Osteocyte (in vitro differentiated cells): ENCODE measurements around the gene GNE. TPM values are rescaled to one million over a fixed set of nuclear protein-coding genes. Genes with fewer than 3 reads are reported as not detected.

Source experiments
- DNase-seq: peaks from one replicate; pipeline ENCODE4 v3.0.0; 2021; ENCODE audit warnings: mixed read lengths; ENCODE audit not compliant: unreplicated experiment; ENCODE audit errors: extremely low spot score
- H3K27ac Mint-ChIP-seq: one replicate; pipeline ENCODE4 v1.8.0; 2021; ENCODE audit warnings: mild to moderate bottlenecking, mixed read lengths; ENCODE audit not compliant: unreplicated experiment
- H3K27me3 Mint-ChIP-seq: one replicate; pipeline ENCODE4 v1.8.0; 2021; ENCODE audit warnings: mixed read lengths; ENCODE audit not compliant: unreplicated experiment
- H3K36me3 Mint-ChIP-seq: one replicate; pipeline ENCODE4 v1.8.0; 2021; ENCODE audit warnings: mixed read lengths; ENCODE audit not compliant: unreplicated experiment
- H3K4me1 Mint-ChIP-seq: one replicate; pipeline ENCODE4 v1.8.0; 2021; ENCODE audit warnings: mixed read lengths; ENCODE audit not compliant: unreplicated experiment
- H3K4me3 Mint-ChIP-seq: one replicate; pipeline ENCODE4 v1.8.0; 2021; ENCODE audit warnings: mild to moderate bottlenecking, moderate library complexity, mixed read lengths; ENCODE audit not compliant: unreplicated experiment
- H3K9me3 Mint-ChIP-seq: one replicate; pipeline ENCODE4 v1.8.0; 2021; ENCODE audit warnings: mixed read lengths; ENCODE audit not compliant: unreplicated experiment
- total RNA-seq: library from RNA; stranded (reverse); gene quantifications from 2 replicates; pipeline ENCODE4 v1.2.1, GENCODE V29; 2021
- TF ChIP-seq, protein P1 (sequence below): fragments of 200-600 bp; sonication (generic); IDR thresholded peaks from 2 replicates; pipeline ENCODE4 v1.5.0; 2021; ENCODE audit warnings: antibody characterized with exemption, mild to moderate bottlenecking, moderate library complexity

The GNE gene
- total RNA-seq, 1 donor from 2014 or later: 16.9 TPM

DNA sequence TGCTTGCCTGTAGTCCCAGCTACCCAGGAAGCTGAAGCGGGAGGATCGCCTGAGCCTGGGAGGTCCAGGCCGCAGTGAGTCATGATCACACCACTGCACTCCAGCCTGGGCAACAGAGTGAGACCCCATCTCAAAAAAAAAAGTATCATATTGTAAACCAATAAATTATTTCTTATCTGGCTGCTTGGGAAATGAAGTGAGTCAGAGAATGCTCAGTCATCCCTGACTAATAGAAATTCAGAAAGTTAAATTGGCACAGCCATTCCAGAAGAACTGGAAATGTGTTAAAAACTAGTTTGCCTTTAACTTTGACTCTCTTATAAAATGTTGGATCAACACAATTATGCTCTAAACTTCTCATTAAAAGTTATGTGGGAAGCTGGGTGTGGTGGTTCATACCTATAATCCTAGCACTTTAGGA lies 9.8 kb upstream of the GNE start:
- H3K9me3 Mint-ChIP-seq: no peaks in the 10 kb centered on the region
- H3K27me3 Mint-ChIP-seq: no peaks in the 10 kb centered on the region
- H3K4me3 Mint-ChIP-seq: no peak overlapping the region
- H3K36me3 Mint-ChIP-seq: peaks cover 3% of the 10 kb centered on the region
- TF ChIP-seq, protein P1, sequence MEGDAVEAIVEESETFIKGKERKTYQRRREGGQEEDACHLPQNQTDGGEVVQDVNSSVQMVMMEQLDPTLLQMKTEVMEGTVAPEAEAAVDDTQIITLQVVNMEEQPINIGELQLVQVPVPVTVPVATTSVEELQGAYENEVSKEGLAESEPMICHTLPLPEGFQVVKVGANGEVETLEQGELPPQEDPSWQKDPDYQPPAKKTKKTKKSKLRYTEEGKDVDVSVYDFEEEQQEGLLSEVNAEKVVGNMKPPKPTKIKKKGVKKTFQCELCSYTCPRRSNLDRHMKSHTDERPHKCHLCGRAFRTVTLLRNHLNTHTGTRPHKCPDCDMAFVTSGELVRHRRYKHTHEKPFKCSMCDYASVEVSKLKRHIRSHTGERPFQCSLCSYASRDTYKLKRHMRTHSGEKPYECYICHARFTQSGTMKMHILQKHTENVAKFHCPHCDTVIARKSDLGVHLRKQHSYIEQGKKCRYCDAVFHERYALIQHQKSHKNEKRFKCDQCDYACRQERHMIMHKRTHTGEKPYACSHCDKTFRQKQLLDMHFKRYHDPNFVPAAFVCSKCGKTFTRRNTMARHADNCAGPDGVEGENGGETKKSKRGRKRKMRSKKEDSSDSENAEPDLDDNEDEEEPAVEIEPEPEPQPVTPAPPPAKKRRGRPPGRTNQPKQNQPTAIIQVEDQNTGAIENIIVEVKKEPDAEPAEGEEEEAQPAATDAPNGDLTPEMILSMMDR: no peak
- no peaks in the 10 kb centered on the region for H3K4me1 Mint-ChIP-seq
- no peak for DNase-seq
- no peak overlapping the region for H3K27ac Mint-ChIP-seq

DNA sequence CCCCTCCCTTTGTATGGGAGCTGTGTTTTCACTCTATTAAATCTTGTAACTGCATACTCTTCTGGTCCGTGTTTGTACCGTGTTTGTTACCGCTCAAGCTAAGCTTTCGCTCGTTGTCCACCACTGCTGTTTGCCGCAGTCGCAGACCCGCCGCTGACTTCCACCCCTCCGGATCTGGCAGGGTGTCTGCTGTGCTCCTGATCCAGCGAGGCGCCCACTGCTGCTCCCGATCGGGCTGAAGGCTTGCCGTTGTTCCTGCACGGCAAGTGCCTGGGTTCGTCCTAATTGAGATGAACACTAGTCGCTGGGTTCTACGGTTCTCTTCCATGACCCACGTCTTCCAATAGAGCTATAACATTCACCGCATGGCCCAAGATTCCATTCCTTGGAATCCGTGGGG lies 6.6 kb upstream of the GNE start:
- no peaks in the 10 kb centered on the region for H3K27me3 Mint-ChIP-seq
- no peak for DNase-seq
- H3K27ac Mint-ChIP-seq: no peak overlapping the region
- H3K4me1 Mint-ChIP-seq: no peaks in the 10 kb centered on the region
- peaks cover 3% of the 10 kb centered on the region for H3K36me3 Mint-ChIP-seq
- H3K4me3 Mint-ChIP-seq: no peak overlapping the region
- TF ChIP-seq, protein P1: no peak
- no peaks in the 10 kb centered on the region for H3K9me3 Mint-ChIP-seq

DNA sequence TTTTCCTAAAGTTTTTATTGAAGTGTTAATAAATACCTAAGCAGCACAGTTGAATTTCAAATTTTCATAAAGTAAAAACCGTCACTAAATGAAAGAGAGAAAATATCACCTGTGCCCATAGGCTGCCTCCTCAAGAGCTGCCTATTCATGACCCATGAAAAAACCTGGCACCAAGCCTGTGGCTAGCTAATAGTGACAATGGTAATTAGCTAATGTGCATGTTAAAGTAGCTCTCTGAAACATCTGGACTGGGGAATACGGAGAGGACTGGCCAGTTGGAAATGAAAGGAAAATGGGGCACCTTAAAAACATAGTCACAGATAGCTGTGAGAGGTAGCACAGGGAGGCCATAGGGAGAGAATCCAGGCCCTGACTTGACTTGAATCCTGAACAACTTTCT lies 5.4 kb upstream of the GNE start:
- peaks cover 3% of the 10 kb centered on the region for H3K36me3 Mint-ChIP-seq
- no peaks in the 10 kb centered on the region for H3K27me3 Mint-ChIP-seq
- no peak for DNase-seq
- H3K9me3 Mint-ChIP-seq: no peaks in the 10 kb centered on the region
- H3K4me3 Mint-ChIP-seq: no peak overlapping the region
- H3K27ac Mint-ChIP-seq: no peak overlapping the region
- TF ChIP-seq, protein P1: no peak
- H3K4me1 Mint-ChIP-seq: peaks cover 4% of the 10 kb centered on the region

DNA sequence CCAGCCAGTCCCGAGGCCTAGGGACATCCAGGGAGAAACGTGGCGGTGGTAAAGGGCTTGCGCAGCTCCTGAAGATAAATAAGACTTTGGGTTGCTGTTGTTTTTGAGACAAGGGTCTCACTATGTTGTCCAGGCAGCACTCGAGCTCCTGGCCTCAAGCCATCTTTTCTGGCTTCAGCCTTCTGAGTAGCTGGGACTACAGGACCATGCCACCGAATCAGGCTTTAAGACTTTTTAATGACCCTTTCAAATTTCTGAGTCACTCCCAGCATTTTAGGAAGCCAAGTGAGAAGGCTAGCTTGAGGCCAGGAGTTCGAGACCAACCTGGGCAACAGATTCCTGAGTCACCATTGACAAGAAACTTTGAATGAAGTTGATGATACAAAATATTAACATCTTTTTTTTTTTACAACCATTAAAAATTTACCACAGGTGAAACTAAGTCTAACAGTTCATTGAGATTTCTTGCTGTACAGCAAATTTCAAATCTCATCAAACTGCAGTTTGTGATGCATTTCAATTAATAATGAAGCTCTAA lies 817 bp upstream of the GNE start:
- Mint-ChIP-seq H3K27ac (peak overlapping the region; percentile 97), H3K4me3 (peak overlapping the region; percentile 91), H3K27me3 (no peaks in the 10 kb centered on the region), H3K4me1 (peaks cover 14% of the 10 kb centered on the region), H3K9me3 (no peaks in the 10 kb centered on the region), H3K36me3 (no peaks in the 10 kb centered on the region)
- DNase-seq: no peak
- TF ChIP-seq, protein P1: no peak

DNA sequence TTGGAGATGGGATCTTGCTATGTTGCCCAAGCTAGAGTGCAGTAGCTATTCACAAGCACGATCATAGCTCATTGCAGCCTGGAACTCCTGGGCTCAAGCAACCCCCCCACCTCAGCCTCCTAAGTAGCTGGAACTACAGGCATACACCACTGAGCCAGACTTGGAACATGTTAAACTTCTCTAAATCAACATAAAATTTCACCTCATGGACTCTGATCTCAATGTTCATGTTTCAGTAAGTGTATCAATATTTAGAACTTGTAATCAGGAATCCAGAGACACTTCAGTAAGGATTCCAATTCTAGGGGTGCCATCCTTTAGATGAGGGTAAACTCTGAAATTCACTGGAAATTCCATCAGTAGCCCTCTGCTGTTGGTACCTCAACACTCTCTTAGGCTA lies 6.8 kb downstream of the GNE start:
- H3K27me3 Mint-ChIP-seq: no peaks in the 10 kb centered on the region
- TF ChIP-seq, protein P1: no peak
- no peak for DNase-seq
- peaks cover 3% of the 10 kb centered on the region for H3K36me3 Mint-ChIP-seq
- no peaks in the 10 kb centered on the region for H3K9me3 Mint-ChIP-seq
- no peak overlapping the region for H3K4me3 Mint-ChIP-seq
- H3K4me1 Mint-ChIP-seq: peaks cover 5% of the 10 kb centered on the region
- no peak overlapping the region for H3K27ac Mint-ChIP-seq
